ENCODE measurements around the gene KRTAP10-12. TPM values are rescaled to one million over a fixed set of nuclear protein-coding genes. Genes with fewer than 3 reads are reported as not detected.
"Not testable (repeated sequence)": the region's sequence is repeated elsewhere in the genome, so short reads cannot be mapped to it uniquely, and the experiment has no call there.

The KRTAP10-12 gene, protein sequence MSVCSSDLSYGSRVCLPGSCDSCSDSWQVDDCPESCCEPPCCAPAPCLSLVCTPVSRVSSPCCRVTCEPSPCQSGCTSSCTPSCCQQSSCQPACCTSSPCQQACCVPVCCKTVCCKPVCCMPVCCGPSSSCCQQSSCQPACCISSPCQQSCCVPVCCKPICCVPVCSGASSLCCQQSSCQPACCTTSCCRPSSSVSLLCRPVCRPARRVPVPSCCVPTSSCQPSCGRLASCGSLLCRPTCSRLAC
- not detected for polyA plus RNA-seq (2013, experiment 1 of 2; ENCODE audit: insufficient read length)
- not detected for polyA plus RNA-seq (2013, experiment 2 of 2; ENCODE audit: insufficient read length)

DNA sequence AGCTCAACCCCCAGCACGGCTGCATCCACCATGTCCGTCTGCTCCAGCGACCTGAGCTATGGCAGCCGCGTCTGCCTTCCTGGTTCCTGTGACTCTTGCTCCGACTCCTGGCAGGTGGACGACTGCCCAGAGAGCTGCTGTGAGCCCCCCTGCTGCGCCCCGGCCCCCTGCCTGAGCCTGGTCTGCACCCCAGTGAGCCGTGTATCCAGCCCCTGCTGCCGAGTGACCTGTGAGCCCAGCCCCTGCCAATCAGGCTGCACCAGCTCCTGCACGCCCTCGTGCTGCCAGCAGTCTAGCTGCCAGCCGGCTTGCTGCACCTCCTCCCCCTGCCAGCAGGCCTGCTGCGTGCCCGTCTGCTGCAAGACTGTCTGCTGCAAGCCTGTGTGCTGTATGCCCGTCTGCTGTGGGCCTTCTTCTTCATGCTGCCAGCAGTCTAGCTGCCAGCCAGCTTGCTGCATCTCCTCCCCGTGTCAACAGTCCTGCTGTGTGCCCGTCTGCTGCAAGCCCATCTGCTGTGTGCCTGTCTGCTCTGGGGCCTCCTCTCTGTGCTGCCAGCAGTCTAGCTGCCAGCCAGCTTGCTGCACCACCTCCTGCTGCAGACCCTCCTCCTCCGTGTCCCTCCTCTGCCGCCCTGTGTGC is at the start of gene KRTAP10-12:
TSS of gene KRTAP10-12 (plus strand) at position 1 of the 639 bp plus-strand sequence. CDS start at position 31, 30 bp downstream.
- not testable (repeated sequence) for DNase-seq

DNA sequence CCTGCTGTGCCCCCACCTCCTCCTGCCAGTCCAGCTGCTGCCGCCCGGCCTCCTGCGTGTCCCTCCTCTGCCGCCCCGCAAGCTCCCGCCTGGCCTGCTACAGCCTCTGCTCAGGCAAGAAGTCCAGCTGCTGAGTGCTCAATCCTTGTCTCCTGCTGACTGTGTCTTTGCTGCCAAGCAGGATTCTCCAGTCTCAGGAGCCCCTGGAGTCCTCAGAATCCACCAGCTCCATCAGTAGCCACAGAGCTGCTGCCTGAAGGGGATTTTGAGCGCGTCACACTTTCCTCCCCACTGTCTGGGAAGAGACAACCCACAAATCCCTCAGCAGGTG is 49.8 kb upstream of the KRTAP10-12 start:
- DNase-seq, result no peak

DNA sequence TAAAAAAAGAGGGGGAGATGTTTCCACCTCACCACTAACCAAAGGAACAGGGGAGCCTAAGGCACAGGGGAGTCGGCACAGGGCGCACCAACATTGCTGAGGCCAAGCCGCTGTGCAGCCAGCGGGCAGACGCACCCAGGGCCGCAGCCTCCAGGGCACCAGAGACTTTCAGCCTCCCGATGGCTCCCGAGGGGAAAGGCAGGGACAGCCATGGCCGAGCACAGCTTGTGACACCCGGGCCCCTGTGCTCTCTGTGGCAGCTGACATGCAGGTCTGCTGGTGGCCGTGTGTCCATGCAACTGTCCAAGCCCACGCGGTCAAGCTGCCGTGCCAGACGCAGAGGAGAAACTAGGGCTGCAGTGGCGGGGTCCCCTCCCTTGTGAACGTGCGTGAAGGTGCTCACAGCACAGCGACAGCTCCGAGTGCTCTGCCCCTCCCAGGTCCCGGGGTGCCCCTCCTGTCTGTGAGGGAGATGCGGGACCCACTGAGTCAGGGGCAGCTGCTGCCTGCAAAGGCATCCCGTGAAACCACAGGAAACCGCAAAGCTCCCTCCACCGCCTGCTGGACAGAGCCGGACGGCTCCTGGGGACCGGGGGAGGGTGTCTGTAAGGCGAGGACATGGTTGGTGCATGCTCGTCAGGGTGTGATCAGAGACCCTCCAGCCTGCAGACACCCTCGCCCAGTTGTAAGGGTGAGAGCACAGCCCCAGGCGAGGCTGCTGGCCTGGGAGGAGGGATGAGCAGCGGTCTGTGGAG is 48.2 kb upstream of the KRTAP10-12 start:
- DNase-seq, result no peak

DNA sequence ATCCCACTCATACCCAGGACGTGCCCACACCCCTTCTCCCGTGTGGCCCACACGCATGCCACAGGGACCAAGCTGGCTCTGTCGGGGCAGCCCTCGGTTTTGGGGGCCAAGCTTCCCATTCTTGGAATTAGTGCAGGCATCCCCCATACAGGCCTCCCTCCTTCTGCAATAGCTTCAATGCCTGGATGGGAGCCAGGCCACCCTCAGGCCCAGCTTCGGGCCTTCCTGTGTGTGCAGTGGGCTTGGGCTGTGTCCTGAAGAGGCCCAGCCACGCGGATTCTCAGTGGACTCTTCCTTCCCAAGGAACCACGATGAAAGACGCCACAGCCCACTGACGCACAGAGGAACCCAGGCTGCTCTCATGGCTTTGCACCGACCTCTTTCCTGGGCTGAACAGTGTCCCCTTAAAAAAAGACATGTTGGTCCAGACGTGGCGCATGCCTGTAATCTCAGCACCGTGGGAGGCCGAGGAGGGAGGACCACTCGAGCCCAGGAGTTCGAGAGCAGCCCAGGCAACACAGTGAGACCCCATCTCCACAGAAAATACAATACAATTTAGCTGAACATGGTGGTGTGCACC is 47.4 kb upstream of the KRTAP10-12 start:
- no peak for DNase-seq

DNA sequence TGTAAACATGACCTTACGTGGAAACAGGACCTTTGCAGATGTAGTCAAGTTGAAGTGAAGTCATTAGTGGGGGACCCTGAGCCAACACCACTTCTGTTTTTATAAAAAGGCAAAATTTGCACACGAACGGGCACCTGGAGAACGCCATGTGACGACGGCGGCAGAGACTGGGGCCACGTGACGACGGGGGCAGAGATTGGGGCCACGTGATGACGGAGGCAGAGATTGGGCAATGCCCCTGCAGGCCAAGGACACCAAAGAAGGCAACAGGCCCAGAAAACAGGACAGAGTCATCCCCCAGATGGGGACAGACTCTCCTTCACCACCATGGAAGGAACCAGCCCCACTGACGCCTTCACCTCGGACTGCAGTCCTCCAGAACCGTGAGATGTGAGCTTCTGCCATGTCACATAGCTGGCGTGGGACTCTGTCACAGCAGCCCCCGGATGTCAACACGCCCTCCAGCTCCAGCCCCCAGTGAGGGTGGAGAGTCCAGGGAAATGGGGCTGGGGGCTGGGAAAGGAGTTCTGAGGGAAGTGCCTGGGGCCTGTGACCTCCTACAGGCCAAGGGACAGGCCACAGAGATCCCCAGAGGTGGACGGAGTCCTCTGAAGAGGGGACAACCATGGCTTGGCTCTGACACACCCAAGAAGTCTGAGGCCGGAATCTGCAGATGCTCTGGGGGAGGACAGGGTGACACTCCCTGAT is 46.6 kb upstream of the KRTAP10-12 start:
- DNase-seq, result no peak

DNA sequence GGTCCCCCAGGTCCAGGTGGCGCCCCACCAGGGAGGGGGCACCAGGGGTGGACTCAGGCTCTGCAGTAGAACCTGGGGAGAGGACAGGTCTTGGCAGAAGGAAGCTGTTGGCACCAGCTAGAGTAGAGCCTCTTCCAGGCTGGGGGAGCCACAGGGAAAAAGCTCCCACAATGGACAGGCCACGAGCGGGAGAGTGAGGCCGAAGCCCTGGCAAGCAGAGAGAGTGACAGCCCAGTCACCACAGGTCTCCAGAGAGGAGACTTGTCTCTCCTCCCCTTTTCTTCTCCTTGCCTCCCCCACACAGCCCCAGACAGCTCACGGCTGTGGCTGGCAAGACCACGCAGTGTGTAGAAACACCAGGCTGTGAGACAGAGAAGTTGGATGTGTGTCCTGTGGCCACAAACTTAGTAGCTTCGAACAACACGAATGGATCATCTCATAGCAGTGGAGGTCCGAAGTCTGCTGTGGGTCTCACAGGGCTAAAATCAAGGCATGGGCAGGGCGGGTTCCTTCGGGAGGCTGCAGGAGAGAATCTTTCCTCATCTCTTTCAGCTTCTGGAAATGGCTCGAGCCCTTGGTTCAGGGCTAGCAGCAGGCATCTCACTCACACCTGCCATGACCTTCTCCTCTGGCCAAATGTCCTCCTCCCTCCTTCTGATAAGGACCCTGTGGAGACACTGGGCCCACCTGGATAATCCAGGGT is 45.8 kb upstream of the KRTAP10-12 start:
- DNase-seq, result no peak

DNA sequence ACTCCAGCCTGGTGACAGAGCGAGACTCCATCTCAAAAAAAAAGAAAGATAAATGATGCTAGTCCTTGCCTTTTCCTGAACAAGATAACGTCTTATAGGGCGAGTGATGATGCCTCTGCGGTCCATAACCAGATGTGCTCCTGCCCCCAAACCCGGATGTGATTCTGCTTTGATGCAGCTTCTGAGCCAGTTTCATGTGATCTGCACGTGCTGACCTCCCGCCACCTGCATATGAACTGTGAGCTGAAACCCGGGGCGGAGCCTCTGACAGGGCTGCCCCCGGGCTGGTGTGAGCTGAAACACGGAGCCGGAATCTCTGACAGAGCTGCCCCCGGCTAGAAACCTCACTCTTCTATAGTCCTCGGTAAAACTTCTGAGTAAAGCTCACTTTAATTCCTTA is 43.8 kb upstream of the KRTAP10-12 start:
- DNase-seq, result no peak

DNA sequence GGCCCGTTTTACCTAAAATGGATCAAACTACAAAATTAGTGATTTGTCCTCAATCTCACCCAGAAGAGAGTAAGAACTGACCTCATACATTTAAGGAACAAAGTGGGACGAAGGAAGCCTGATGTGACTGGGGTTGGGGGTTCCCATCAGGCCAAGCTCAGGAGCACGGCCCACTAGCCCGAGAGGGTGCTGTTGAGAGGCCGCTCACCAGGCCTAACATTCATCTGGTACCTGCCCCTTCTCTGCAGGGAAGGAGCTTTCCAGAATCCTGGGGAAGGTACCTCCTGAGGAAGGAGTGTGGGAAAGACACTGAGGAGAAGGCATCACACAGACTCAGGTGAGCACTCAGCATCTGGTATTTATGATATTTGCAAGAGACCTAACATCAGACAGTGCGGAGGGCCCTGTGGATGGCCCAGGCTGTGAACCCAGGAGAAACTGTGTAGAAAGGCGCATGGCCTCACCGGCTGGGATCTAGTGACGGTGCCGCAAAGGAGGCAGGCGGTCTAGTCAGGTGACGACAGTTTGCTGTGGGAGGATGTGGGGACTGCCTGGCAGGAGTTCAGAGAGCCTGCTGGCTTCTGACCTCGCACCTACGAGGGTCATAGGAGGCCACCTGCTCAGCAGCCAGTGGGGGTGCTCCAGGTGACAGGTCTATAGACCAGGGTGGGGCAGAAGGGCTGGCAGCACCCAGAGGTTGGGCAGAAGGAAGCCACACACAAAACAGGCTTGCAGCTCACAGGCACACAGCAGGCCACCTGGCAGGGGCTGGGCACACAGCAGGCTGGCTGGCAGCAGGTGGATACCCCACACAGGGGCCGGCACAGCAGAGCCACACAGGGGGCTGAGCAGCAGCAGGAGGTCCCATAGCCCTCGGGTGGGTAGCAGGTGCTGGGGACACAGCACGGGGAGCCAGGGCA is 43.1 kb upstream of the KRTAP10-12 start:
- no peak for DNase-seq

DNA sequence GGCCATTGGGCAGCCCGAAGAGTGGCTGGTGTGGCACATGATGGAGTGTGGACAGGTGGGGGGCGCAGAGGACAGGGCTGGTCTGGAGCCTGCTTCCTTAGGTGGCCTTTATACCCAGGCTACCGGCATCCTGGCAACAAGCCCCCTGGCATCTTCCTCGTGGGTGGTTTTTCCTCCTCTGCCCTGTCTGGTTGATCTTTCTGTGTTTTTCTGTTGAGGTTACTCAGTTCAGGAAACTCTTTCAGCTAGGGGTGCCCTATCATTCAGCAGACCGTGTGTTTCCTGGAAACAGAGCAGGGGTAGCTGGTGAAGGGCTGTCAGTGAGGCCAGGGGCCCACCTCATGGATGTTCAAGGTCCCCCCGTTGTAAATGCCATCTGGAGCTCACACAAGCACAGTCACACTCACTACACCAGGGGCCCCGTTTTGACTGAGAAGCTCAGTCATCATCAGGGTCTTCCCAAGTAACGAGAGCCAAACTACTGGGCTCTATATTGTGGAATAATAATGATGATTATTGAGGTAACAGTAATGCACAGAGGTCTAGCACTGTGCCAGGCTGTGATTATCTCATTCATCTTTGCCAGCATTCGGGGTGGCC is 42.3 kb upstream of the KRTAP10-12 start, which contains the start of gene KRTAP12-4:
TSS of gene KRTAP12-4 (minus strand) at position 84 of the 600 bp plus-strand sequence. CDS start at position 39, 45 bp downstream.
- no peak for DNase-seq

DNA sequence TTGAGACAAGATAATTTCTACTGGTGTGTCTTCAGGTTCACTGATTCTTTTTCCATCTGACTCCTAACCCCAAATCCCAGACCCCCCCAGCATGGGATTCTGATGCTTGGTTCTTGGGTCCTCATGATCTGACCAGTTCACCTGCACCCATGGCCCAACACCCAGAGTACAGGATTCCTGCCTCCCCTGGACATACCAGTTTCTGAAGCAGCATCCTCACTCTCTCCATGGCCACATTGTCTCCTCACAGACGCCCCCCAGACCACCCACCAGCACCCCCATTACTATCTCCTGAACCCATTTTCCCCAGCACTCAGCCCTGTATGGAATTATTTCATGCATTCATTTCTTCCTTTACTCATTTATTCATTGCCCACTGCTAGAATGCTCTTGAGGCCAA is 40.1 kb upstream of the KRTAP10-12 start:
- DNase-seq, result no peak

DNA sequence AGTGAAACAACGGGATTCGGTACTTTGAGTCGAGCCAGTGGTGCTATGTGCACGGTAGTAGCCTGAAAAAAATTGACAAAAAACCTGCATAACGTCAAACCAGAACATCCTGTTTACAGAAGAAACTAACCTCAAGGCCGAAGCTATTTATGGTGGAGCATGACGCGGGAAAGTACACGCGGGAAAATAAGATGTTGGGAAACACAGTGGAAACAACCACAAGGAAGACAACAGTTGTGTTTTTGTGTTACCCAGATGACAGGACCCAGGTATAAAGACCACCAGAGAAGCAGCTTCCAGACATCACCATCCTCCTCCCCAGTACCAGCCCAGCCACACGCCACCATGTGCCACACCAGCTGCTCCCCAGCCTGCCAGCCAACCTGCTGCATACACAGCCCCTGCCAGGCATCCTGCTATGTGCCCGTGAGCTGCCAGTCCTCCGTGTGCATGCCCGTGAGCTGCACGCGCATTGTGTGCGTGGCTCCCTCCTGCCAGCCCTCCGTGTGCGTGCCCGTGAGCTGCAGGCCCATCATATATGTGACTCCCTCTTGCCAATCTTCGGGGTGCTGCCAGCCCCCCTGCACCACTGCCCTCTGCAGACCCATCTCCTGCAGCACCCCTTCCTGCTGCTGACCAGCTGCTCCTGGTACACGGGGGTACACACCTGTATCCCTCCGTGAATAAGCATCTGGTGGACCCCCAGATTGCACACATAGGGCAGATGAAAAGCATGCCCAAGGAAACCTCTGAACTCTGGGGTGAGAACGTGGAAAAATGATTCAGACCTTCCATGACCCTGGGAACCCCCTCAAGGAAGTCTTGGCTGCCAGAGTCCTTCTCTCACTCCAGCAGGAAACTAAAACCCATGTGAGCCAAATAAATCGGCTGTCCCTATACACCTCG is 39.1 kb upstream of the KRTAP10-12 start, which contains the start of gene KRTAP12-3:
TSS of gene KRTAP12-3 (plus strand) at position 298 of the 906 bp plus-strand sequence. CDS start at position 346, 48 bp downstream.
- DNase-seq, result no peak

DNA sequence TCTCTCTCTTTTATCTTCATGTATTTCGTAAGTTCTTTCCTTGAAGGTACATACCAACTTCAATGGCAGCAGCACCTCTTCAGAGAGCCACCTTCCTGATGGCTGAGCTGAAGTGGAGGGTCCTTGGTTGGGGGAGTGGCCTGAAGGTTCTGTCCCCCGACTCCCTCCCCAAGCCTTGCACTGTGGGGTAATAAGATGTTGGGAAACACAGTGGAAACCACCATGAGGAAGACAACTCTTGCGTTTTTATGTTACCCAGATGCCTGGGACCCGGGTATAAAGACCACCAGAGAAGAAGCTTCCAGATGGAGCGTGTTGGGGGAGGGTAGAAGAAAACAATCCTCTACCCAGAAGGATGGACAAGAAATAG is 38.4 kb upstream of the KRTAP10-12 start:
- DNase-seq, result no peak

DNA sequence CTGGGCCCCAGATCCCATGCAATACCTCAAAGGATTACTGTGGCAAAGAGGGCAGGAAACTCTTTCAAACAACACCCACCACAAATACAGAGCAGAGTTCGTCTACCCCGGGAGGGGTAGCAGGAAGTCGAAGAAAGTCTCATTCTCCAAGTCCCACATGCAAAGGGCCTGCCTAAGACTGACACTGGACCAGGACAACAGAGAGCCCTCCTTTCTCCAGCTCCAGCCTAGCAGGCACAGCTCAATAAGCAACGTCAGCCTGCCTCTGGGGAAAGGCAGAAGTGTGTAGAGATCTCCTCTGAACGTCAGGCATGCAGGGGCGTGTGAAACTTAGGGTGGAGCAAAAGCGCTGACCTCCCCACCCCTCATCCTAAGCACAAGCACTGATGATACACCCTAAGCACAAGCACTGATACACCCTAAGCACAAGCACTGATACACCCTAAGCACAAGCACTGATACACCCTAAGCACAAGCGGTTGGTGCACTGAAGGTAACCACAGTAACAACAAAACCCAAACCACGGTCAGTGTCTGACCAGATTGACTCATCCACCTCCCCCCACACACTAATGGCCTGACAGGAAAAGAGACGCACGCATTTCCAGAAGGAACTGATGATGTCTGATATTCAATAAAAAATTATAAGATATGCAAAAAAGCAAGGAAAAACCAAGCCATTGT is 37.9 kb upstream of the KRTAP10-12 start:
- DNase-seq, result no peak

DNA sequence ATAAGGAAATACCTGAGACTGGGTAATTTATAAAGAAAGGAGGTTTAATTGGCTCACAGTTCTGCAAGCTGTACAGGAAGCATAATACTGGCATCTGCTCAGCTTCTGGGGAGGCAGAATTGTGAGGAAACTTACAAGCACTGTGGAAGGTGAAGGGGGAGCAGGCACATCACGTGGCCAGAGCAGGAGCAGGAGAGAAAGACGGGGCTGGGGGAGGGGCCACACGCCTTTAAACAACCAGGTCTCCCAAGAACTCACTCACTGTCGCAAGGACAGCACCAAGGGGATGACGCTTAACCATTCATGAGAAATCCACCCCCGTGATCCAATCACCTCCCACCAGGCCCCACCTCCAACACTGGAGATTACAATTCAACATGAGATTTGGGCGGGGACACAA is 35.4 kb upstream of the KRTAP10-12 start:
- DNase-seq, result not testable (repeated sequence)

DNA sequence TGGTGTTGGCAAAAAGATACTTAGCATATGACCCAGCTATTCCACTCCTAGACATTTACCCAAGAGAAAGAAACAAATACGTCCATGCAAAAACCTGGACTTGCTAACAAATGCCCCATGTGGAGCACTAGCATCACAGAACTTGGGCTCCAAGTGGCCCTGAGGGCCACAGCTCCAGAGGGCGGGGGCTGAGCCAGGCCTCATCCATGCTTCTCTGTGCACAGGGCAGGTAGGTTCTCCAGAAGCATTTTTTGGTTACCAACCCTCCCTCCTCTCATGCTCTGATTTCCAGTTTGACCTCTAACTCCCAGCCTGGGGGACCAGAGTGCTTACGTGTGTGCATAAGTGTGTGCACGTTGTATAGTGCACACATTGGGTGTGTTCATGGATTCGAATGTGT is 32.3 kb upstream of the KRTAP10-12 start:
- DNase-seq, result no peak

DNA sequence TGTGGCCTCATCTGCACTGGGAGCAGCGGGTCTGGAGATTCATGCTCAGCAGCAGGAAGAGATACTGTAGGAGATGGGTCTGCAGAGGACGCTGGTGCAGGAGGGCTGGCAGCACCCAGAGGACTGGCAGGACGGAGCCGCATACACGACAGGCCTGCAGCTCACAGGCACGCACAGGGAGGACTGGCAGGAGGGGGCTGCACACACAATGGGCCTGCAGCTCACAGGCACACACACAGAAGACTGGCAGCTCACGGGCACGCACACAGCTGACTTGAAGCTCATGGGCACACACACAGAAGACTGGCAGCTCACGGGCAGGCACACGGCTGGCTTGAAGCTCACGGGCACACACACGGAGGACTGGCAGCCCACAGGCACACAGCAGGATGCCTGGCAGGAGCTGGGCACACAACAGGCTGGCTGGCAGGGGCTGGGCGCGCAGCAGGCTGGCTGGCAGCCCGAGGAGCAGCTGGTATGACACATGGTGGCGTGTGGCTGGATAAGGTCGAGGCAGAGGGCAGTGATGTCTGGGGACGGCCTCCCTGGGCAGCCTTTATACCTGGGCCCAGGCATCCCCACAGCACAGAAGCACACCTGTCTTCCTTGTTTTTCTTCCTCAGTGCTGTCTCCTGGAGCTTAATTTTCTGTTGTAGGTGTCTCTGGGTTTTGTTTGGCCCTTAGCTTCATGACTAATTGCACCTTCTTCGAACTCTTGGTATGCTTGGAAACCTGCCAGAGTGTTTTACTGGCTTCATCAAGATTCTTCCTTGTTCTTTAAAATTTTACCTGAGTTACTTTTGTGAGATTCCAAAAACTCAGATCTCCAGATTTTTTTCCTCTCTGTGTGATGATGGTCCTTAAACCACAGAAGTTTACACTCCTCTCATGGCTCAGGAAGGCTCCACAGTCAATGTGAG is 30.3 kb upstream of the KRTAP10-12 start, which contains the start of gene KRTAP12-2:
TSS of gene KRTAP12-2 (minus strand) at position 527 of the 920 bp plus-strand sequence. CDS start at position 486, 41 bp downstream.
- DNase-seq, result no peak

DNA sequence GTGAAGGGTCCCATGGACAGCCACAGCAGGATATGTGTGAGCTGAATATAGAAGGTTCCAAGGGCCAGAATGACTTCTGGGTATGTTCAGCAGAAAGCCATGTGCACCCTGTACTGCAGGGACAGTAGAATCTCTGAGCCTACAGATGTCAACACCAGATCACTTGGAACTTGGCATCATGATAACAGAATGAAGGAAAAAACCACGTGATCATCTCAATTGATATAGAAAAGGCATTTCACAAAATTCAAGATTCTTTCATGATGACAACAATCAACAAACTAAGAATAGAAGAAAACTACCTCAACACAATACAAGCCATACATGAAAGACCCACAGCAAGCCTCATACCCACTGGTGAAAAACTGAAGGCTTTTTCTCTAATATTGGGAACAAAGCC is 29.4 kb upstream of the KRTAP10-12 start:
- DNase-seq, result no peak

Measured in fibroblast of skin of scalp (primary cell).